GM19035 (cell line): Measurements from ENCODE around the gene ANO6.
"Not testable (repeated sequence)": the region's sequence is repeated elsewhere in the genome, so short reads cannot be mapped to it uniquely, and the experiment has no call there.

Experiments
- ATAC-seq: cut with Tn5 transposase; IDR thresholded peaks from one replicate; pipeline ENCODE4 v1.9.1; 2021; ENCODE audit not compliant: unreplicated experiment

Gene ANO6

DNA sequence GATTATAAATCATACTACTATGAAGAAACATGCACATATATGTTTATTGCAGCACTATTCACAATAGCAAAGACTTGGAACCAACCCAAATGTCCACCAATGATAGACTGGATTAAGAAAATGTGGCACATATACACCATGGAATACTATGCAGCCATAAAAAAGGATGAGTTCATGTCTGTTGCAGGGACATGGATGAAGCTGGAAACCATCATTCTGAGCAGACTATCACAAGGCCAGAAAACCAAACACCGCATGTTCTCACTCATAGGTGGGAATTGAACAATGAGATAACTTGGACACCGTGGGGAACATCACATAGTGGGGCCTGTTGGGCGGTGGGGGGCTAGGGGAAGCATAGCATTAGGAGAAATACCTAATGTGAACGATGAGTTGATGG, 181.6 kb downstream of the ANO6 start:
- ATAC-seq: not testable (repeated sequence)

DNA sequence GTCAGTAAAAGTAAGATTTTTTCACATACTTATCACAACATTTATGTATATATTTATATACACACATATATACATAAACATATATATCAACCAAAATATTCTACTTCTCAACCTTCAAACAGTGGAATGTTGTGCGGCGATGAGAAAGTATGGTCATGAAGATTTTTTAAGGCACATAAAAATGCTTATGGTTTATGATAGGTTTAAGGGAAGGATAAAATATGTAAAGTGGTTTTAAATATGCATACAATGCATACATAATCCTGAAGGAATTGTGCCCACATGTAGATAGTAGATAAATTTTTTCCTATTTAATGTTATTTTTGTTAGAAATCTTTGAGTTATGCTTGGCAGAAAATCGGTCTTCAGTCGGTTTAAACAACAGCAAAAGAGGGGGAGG, 182.7 kb downstream of the ANO6 start:
- no peak for ATAC-seq

DNA sequence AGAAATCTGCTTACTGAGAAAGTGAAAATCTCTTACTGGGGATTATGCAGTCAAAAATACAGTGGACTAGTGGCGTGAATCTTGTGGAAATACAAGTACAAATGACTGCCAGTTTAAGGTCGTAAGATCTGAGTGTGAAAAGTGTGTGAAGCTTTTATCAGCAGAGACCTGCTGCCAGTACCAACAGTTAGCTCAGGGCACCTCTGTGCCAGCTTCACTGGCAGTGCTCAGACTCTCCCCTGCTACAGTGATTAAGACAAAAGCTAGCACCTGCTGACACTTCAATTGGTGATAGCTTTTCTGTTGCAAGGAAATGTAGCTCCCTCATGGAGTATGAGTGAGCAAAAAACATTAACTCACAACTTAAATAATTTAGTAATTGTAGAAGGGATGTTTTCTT, 185.1 kb downstream of the ANO6 start:
- no peak for ATAC-seq

DNA sequence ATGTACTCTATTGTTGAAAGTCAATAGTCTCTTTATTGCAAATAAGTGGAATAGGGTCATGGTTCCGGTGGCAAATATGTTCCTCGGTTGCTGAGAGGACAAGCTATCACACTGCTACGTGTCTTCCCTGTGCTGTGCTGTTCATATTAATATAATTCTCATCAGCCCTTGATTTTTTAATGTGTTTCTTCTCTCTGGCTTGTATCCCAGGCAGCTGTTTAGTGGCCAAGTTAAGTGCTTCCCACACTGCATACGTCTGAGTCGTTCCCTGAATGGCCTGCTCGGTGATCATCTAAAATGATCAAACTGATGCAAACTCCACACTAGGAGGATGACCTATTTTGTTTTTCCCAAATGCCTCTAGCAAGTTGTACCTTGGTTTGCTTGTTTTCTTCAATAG, 186.4 kb downstream of the ANO6 start:
- no peak for ATAC-seq

DNA sequence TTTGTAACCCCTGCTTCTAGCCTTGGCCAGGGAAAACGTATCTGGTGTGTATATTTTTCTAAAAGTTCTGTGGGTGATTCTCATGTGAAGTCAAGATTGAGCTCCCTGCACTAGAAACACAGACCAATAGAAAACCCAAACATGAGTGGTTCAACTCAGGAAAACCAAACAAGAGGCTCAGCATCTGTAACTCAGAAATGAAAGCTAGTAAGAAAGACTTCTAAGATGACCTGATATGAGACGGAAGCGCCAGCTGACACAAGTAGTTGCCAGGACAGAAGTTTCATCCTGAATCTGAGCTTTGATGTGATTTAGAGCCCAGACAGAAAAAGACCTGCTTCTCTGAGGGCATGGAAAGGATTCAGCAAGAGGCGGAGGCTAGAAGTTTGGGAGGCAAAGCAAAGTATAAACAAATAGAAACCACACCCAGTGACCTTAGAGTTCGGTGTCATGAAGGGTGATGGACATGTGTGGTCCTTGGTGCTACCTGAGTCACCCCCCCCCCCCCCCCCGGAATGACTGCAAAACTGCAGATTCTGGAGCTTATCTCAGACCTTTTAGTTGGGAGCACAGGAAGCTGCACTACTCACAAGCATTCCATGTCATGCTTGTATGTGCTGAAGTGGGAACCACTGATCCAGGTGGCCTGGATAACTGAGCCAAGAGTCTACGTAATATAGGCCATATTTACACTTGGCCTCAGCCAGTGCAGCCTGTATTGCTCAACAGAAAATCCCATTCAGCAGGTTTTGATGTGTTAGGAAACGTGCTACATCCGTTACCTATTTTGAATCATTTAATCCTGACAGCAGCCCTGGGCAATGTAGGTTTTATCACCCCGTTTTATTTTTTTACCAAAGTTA, 191.3 kb downstream of the ANO6 start:
- ATAC-seq: no peak

DNA sequence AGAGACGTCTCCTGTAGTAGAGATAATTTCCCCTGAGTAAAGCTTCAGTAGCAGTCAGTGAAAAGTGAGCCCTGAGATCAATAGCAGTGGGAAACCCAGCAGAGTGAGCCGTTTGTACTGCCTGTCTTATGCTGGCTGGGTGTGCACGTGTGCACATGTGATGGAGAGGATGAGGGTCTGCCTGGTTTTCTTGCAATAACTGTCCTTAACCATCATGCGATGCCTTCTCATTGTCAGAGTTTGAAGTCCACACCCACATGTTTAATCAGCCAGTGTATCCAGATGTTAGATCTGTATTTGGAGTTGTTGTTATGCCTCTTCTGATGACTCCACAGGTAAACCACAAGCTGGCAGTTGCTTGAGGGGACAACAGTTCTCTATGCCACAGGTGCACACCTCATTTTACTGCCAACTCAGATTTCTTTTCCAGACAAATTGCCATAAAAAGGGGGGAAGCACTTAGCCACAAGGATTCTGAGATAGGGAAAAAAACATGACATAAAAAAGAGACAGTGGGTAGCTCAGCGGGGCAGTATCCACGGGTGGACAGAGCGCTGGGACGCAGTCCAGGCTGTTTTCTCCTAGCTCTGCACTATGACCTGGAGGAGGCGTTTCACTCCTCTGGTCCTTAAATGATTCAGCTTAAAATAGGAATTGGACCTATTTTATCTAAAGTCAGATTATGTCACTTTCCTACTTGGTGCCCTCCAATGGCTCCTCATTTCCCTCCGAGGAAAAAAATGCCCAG, 192.3 kb downstream of the ANO6 start:
- ATAC-seq: no peak

DNA sequence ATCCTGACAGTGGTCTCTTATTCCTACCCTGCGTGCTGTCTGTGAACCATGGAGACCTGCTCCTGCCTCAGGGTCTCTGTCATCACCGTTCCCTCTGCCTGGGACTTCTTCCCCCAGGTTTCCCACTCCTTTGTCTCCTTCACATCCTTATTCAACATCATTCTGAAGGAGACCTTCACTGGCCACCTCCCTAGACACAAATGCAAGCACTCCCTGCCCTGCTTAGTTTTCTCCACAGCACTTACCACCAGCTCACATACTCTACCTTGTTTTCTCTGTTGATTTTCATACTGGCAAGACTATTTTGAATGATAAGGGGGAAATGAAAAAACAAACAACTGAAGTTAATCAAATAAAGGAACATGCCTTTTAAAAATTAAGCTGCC, 192.8 kb downstream of the ANO6 start:
- no peak for ATAC-seq

DNA sequence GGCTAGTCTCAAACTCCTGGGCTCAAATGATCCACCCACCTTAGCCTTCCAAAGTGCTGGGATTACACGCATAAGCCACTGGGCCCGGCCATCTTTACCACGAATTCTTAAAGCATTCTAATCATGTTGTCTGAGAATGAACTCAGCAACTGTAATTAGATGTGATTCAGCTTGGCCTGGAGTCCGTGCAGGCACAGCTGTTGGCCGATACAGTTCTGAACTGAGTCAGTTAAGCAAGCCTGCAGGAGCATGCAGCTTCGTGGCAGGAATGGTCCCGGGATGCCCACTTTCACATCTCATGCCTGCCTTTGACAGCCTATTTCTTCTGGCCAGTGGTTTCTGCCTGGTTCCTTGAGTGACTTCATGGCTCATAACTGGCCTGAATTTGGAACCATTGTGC, 194.1 kb downstream of the ANO6 start:
- ATAC-seq: no peak

DNA sequence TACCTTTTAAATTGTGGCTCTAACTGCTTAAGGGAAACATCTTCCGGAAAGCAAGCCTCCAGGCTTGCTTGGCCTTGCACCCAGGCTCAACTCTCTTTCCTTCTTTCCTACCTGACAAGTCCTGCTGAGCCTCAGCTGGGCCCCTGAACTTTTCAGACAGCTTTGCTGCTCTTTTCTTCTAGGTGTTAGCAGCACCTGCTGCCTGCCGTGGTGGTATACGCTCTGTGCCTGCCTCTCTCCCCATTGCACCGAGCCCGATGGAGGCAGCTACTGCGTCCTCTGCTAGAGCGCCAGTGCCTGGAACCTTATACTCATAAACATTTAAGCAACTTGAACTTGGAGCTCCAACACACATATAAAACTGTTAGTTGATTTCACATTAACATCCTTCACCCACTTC, 195.7 kb downstream of the ANO6 start:
- ATAC-seq: no peak

DNA sequence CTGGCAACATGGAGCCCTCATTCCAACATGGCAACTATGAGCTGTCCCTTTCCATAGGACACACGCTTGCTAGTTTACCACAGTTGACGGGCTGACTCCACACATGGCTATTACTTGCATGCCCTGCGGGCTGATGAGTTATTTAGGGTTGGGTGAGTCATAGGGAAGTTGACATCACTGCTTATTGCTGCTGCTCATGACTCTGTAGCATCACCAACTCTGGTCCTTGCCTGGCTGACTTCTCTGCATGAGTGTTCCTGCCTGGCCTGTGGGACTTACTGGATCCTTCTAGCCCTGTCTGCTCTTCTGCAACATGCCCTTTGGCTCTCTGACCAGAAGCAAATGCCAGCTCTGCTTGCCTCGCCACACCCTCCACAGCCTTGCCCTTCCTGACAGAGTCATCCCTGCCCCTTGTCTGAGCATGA, 199.5 kb downstream of the ANO6 start:
- ATAC-seq: peak; percentile 83

DNA sequence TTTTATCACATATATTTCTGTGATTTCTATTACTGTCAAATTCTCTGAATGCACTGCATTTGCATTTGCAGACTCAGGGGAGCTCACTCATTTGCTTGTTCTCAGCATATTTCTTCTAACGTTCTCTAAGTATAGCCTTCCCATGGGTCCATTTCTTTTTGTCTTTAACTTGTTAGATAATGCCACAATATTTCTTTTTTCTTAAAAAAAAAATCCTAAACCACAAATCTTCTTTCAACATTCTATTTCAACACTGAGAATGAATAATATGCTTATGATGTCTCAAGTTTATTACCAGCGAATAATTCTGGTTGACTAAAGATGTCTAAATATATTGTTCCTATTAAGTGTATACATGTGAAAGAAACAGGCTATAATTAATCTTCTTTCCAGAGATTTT, 200.2 kb downstream of the ANO6 start:
- ATAC-seq: no peak

DNA sequence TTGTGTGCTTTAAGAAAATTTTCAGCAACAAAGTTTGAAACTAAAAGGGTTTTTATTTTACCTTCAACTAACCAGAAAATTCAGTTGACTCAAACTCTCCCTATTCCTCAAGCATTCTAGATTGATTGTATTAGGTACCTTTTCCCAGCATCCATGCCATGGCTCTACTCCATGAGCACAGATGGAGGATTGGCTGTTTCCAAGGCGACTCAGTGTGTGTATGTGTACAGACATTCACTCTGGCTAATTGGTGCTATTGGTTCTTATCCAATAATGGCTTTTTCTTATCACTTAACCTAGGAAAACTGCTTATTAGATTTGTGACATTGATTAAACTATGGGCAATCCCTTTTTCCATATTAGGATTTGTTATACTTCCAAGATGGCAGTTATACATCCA, 202.6 kb downstream of the ANO6 start:
- no peak for ATAC-seq

DNA sequence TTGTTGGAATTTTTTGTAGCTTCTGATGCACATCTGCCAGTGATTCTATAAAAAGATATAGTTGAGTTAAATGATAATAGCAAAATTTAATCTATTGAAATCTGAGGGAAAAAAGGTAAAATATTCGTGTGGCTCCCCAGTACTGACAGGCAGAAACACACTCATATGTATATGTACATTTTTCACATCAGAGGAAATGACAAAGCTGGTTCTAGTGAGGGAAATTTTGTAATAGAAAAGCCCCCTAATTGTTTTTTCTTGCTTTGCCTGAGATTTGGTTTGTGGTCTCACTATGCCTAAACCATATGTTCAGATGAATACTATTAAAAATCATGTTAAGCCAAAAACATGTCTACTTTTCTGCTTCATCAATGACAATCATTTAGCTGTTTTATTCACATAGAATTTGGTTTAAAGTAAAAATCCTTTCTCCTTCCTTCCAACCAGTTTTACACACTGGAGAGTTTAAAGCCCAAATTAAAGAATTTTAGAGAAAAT, 203.5 kb downstream of the ANO6 start:
- no peak for ATAC-seq

DNA sequence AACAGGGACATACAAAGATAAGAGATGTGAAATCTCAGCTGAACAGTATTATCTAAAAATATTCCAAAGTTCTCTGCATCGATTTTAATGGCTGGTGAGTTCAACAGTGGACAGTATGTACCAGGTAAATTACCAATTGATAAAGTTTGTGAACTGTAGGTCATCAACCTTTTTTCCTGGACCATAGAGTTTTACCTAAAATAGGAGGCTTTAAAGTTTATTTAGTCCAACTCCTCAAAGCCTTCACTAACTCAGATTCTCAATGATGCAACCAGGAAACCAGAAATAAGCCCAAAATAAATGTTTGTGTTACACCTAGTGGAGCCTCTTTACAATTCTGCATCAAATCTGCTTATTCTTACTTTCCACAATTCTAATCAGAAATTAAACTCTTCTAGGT, 205.8 kb downstream of the ANO6 start:
- no peak for ATAC-seq

DNA sequence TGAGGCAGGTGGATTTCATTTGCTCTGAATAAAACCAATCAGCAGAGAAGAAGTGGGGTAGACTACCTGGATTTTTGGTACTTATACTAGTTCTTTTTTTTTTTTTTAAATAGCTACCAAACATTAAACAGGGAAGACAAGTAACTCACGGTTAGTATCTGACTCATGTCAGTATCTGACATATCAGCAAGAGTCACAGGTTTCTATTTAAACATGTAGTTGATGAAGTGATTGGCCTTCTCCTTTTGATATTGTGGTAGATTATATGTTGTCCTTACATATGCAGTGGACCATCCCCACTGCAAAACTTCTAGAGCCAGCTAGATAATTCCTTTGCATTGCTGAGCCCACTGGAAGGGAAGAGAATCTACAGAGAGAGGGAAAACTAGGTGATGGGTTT, 208.0 kb downstream of the ANO6 start:
- no peak for ATAC-seq

DNA sequence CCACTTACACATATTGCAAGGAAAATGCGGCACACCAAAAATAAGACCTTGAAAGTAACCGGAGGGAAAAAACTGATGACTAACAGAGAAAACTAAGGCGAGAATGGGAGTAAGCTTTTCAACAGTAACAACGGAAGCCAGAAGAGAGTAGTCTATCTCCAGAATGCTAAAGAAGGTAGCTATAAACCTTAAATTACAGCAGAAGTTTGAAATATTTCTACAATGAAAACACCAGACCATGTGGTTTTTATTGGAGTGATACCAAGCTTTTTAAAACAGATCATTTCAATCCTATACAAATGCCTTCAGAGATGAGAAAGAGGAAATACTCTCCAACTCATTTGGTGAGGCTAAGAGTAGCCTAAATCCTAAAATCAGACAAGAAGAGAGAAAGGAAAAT, 209.5 kb downstream of the ANO6 start:
- no peak for ATAC-seq

DNA sequence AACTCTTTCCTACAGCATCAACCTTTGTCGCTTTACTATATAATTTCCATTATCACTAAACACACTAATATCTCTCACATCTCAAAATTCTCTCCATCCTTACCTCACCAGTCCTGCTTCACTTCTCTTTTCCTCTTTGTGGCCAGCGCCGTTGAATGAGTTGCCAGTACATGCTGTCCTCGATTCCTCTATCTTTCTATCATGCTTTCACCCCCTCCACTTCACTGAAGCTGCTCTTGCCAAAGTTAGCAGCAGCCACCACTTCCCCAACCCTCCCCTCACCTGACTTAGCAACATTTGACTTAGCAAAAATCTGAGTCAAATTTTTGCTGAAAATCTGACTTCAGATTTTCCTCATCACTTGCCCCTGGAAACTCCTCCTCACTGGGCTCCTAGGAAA, 210.4 kb downstream of the ANO6 start:
- ATAC-seq: no peak

DNA sequence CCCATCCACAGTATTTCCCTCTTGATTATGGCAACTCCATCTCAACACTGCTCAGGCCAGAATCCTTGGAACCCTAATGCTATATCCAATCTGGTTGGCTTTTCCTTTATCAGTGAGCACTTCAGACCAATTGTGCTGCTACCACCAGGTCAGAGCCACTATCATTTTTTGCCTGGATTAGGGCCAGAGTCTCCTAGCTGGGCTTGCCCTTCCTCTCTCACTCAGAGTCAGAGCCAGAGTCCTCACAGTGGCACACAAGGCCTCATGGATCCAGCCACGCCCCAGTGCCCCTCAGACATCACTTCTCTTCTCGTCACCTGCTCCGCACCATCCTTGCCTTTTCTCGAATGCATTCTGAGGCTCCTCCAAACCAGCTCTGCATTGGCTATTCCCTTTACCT, 211.1 kb downstream of the ANO6 start:
- ATAC-seq: no peak

DNA sequence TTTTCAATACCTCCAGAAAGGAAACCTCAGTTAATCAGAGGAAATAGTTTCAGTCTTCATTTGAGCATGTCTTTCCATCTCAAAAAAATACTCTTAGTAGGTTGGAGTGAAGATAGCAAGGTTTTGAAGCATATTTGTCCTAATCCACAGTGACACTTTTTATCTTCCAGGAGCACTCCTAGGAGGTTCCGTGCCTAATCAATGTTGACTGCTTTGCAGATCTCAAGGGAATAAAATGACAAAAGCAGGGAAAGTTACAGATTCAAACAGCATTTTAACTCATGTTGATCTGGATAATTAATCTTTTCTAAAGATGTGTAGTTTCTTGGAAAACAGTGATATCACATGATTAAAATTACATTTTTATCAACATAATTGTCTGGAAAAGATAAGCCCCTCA, 213.9 kb downstream of the ANO6 start:
- ATAC-seq: no peak

DNA sequence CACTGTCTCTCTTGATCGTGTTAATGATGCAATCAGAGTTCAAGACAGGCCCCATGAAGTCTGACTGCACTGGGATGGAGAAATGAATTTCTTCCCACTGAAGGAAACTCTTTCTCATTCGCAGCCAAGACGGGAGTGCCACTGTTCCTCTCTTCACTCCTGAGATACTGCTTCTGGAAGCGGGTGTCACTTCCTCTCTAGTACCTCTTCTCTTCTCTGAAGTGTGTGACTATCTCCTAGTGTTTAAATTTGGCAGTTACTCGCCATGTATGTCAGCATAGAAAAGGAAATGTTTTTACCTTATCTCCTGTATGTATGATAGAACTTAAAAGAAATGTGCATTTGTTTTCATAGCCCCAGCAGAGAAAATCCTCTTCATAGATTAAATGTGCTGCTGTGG, 215.2 kb downstream of the ANO6 start:
- no peak for ATAC-seq

DNA sequence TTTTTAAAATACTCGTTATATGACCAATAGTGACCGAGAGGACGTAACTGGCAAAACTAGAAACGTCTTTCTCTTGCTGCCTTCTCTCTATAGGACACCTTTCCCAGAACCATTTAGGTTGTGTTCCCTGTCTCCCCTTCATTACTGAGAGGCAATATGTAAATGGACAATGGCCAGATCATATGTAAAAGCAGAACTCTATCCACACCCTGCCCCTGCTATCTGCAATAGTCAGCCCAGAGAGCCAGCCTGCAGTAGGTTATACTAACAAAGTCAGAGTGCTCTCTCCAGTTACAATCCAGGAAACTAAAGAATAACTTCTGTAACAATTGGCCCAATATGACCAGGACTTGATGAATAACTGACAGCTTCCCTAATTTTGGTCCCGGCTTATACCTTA, 216.8 kb downstream of the ANO6 start:
- ATAC-seq: no peak

DNA sequence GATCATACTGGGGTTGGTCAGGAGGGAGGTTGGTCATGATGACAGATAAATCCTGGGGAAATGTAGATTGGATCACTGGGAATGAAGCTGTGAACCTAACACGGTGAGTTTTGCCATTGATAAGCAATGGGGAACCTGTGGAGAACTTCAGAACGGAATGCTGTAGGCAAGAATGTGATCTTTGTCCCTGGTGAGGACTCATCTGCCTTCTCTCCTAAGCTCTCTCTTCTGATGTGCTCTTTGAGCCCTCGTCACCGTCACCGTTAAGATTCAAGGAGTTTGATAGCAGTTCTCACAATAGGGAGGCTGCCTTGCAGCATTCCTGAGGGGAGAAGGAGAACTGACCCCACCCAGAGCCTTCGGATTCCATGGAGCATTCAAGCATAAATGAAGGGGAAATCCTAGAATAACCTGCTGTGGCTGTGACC, 217.6 kb downstream of the ANO6 start:
- ATAC-seq: no peak
